HG03064 (cell line): Measurements from ENCODE around the gene STS.
A peak's percentile ranks its signal among the peaks of the same experiment; 100 is the strongest.

Source experiments
- ATAC-seq: cut with Tn5 transposase; IDR thresholded peaks from one replicate; pipeline ENCODE4 v1.9.1; 2021; ENCODE audit warnings: low read depth; ENCODE audit not compliant: unreplicated experiment

The STS gene, protein sequence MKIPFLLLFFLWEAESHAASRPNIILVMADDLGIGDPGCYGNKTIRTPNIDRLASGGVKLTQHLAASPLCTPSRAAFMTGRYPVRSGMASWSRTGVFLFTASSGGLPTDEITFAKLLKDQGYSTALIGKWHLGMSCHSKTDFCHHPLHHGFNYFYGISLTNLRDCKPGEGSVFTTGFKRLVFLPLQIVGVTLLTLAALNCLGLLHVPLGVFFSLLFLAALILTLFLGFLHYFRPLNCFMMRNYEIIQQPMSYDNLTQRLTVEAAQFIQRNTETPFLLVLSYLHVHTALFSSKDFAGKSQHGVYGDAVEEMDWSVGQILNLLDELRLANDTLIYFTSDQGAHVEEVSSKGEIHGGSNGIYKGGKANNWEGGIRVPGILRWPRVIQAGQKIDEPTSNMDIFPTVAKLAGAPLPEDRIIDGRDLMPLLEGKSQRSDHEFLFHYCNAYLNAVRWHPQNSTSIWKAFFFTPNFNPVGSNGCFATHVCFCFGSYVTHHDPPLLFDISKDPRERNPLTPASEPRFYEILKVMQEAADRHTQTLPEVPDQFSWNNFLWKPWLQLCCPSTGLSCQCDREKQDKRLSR

DNA sequence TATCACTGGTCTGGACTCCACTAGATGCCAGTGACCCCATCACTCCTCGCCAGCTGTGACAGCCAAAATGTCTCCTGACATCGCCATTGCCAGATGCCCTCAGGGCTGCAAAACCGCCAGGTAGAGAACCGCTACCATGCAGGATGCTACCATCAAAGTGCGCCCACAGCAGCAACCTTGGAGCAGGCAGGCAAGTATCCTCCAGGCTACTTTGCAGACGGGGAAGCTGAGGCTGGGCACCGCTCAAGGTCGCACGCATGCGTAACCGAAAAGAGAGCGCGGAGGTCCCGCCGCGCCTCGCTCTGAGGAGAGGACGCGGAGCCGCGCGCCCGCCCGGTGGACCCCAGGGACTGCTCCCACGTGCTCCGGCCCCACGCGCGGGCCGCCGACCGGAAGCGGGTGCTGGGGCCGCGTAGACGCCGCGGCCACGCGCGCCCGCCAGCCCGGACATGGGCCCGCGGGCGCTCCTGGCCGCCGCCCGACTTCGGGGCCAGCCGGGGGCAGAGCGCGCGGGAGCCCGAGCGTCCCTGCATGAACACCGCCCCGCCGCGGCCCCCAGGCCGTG is at the start of gene STS:
STS (plus strand) TSS at position 300 of the 565 bp plus-strand sequence. CDS start 105,488 bp downstream, outside the sequence.
- ATAC-seq: peak; percentile 50

DNA sequence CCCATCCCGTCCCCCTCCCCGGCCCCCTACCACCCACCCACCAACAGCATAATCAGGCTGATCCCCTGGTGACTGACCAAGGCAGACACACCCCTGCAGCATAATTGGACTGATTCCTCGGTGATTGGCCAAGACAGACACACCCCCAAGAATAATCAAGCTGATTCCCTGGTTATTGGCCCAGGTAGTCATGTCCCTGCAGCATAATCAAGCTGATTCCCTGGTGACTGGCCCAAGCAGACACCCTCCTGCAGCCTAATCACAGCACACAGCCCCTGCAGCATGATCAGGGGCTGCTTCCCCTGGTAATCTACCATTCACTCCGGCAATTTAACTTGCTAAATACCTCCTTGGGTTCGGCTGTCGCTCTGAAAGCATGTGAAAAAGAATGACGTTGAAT is 47.5 kb upstream of the STS start:
- no peak for ATAC-seq

DNA sequence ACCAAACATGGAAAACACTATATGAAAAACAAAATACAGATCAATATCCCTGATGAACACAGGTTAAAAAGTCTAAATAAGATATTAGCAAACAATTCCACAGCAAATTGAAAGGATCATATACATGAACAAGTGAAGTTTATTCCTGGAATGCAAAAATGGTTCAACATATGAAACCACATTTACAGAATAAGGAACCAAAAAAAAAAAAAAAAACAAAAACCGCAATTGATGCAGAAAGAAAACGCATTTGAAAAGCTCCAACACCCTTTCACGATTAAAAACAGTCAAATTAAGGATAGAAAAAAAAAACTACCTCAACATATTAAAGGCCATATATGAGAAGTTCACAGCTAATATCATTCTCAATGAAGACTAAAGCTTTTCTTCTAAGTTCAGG is 45.4 kb upstream of the STS start:
- no peak for ATAC-seq

DNA sequence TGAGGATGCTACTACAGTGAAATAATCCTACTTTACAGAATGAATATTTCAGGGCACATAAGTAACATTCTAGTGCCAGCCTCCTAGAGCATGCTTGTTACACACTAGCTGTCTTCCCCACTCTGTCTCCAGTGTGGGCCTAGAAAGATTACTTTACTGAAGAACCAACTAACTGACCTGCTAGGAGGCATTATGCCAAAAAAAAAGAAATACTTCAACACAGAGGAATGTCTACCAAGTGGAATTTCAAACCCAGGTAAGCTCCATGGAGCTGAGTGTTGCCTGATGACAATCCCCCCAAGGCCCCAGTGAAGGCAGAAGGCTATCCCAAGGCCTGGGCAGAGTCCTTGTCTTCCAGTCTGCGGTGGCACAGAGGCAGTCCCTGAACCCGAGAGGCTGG is 40.9 kb upstream of the STS start:
- ATAC-seq: no peak

DNA sequence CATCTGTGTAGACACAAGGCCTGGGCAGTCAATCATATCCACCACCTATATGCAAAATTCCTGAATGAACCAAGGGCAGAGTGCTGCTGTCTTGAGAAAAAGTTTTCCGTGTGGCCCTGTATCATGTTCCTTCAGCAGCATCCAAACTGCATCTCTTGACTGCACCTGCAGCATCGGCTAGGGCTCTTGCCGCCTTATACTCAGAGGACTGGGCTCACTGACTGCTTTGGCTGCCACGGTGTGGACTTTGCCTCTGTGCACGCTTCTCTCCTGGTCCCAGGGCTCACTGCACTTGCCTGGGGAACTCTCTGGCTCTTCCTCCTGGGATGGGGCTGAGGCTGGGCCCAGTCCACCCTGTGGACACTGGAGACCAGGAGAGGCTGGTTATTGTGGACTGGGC is 39.5 kb upstream of the STS start:
- no peak for ATAC-seq

DNA sequence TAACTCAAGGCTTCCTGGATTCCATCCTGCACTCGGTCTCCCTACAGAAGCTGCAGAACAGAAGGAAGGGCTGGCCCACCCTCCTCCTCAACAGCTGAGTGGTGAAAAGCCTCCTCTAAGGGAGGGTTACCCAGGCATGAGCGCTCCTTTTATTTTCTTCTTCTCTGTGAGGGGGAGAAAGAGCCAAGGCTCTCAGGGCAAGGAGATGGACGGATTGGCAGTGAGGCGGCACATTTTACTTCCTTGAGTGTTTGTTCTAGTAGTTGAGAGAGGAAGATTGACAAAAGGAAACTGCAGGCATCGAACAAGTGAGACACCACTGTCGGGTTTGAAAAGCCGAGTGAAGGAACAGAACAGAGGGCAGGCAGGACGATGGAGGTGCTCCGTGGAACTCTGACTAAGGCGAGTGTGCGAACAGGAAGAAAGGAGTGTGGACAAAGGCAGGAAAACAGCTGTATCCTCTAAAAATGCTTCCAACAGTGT is 38.4 kb upstream of the STS start:
- no peak for ATAC-seq

DNA sequence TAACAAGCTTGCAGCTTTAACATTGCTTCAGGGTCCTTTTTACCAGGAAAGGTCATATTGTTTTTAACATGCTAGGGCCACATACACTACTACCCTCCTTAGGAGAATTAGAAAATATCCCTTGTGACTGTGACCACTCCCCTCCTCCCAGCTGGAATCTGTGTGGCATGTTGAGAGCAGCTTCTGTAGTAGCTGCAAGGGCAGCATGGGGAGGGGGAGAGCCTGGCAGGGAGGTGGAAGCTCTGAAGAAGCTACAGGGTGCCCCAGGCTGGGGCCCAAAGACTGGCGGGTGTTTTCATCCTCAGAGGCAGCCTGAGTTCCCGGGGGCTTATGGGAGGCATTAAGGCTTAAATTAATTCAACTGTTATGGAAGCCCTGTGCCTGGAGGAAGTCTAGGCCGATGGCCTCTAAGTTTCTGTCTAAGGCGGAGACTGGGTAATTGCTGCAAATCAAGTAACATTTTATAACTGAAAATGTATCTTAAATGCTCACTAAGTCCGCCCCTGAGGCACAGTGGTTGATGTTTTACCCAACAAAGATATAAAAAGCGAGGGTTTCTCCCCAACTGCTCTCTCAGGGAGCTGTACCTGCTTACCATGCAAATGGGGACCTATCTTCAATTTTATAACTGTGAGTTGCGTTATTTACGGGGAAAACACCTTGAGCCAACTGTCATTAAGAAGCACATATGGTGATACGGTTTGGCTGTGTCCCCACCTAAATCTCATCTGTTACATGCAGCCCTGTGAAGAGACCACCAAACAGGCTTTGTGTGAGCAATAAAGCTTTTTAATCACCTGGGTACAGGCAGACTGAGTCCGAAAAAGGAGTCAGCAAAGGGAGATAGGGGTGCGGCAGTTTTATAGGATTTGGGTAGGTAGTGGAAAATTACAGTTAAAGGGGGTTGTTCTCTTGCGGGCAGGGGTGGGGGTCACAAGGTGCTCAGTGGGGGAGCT is 37.4 kb upstream of the STS start:
- ATAC-seq: peak; percentile 60

DNA sequence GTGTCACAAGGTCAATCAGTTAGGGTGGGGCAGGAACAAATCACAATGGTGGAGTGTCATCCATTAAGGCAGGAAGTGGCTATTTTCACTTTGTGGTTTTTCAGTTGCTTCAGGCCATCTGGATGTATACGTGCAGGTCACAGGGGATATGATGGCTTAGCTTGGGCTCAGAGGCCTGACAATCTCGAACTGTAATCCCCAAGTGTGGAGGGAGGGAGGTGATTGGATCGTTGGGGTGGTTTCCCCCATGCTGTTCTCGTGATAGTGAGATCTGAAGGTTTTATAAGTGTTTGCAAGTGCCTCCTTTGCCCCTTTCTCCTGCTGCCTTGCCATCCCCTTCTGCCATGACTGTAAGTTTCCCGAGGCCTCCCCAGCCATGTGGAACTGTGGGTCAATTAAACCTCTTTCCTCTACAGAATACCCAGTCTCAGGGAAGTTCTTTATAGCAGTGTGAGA is 36.7 kb upstream of the STS start:
- peak; percentile 43 for ATAC-seq

DNA sequence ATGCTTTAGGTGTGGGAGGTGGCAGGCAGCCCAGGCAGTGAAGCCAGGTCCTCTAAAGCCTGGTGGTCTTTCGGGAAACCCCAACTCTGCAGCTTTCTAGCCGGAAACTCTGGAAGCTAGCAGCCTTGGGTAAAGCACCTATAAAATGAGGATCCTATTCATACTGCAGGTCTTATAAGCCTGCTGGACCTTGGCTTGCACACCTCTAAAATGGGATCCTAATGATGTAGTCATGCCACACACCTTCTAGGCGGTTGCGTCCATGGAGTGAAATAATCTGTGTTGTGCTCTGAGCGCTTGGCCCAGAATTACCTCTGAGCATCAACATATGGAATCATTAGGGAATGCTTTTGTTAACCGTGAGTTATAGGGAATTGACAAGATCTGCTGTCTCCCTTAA is 36.0 kb upstream of the STS start:
- ATAC-seq: no peak

DNA sequence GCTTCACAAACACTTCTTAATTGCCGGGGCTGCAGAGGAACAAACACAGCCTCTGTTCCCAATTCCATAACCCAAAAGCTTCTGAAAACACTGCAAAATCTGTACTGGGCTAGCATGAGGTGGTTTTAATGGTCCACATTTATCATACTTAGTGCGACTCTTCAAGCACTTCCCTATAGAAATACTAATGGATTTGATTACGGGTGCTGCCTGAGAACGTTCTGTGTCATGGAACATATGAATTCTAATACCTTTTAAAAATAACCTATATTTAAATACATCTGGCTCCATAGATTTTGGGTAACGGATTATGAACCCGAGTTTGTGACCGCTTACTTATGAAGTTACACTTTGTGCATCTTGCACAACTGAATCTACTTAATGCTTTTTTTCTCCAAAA is 35.4 kb upstream of the STS start:
- ATAC-seq: no peak

DNA sequence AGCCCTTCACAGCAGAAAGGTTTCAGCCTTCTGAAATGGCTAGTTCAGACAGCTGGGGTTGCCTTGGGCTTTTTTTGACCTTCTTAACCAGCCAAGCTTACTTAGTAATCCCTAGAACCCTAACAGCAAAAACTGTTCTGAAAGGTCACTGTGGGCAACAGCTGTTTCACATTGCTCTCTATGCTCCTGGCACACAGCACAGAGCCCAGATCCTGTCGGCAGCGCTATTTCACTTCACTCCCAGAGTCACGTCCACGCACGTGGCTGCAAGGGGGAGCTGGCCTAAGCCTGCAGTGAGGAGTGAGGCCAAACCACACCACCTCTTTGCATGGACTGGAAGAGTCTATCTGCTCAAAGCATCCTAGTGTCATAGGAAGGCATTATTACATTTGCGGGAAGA is 32.0 kb upstream of the STS start:
- ATAC-seq: peak; percentile 69

DNA sequence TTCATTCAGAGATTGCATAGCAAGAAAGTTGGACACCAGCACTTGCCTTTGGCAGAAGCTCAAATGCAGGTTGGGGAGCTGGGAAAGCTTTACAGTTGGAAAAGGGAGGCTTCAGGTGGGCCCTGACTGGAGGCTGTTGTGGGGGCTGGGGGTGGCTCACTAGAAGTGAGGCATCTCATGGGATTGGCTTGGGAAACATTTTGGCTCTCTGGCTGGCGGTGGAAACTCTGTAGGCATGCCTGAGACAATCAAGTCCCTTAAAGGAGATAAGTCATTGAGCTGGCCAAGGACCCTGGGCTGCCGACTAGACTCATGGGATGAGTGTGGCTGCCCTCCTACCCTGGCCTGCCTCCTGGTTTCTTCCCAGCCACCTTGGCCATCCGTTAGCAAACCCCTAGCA is 31.4 kb upstream of the STS start:
- no peak for ATAC-seq

DNA sequence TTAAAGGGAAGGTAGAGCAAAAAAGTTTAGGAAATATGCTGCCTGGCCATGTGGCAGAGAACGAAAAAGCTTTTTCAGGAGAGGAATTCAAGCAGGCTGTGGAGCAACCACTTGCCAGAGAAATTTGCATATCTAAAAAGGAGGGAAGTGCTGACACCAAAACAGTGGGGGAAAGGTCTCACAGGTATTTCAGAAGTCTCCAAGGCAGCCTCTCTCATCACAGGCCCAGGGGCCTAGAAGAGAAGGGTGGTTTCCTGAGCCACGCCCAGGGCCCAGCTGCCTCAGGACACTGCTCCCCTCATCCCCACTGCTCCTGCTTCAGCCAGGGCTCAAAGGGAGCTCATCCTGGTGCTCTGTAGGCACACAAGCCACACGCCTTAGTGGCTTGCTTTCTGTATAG is 29.9 kb upstream of the STS start:
- no peak for ATAC-seq

DNA sequence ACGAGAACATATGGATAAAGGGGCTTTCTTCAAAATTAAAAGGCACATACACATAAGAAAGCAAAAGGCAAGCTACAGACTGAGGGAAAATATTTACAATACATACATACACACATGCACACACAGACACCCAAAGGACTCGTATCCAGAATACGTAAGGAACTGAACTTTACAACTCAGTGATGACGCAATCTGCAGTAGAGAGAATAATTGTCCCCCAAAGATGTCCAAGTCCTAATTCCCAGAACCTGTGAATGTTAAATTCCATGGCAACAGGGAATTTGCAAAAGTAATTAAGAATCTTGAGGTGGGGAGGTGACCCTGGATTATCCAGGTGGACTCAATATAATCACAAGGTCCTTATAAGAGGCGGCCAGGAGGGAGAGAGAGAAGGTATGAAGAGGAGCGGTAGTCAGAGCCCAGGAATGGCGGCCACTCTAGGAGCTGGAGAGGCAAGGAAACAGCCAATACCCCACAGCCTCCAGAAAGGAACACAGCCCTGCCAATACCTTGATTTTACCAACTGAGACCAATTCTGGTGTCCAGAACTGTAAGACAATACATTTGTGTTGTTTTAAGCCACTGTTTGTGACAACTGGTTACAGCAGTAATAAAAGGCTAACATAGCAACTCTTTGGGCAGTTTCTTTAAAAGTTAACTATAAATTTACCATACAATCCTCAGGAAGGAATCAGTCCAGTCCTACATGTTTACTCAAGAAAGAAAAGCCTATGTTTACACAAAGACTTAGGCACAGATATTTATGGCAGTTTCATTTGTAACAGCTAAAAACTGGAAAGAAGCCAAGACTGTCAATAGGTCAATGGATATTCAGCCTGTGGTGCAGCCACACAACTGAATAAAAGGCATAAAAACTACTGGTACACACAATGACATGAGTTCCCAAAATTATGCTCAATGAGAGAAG is 27.3 kb upstream of the STS start:
- ATAC-seq: no peak

DNA sequence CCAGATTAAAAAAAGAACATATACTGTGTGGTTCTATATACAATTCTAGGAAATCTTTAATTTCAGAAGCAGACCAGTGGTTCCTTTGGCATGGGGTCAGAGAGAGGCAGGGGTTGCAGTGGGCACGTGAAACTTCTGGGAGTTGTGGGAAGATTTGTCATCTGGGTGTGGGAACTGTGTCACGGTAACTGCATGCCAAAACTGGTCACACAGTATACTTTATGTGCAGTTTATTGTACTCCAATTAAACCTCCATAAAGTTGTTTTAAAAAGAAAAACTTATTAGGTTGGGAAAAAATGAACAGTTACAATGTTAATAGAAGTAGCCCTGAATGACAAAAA is 26.7 kb upstream of the STS start:
- ATAC-seq: no peak

DNA sequence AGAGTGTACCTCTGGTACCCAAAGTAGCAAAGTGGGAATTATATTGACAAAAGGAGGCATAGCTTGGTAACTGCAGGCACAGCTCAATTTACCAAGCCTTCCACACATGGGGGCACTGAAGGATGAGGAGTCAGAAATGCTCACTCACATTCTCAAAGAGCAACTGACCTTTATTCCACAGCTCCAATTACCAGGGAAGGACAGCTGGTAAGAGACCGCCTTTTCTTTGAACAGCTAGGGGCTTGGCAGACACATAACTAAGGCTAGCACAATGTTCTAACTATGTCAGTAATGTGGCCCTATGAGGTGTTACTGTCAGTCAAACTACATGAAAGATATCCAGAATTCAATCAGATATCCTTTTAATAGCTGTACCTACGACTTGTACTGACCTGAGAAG is 20.5 kb upstream of the STS start:
- ATAC-seq: no peak

DNA sequence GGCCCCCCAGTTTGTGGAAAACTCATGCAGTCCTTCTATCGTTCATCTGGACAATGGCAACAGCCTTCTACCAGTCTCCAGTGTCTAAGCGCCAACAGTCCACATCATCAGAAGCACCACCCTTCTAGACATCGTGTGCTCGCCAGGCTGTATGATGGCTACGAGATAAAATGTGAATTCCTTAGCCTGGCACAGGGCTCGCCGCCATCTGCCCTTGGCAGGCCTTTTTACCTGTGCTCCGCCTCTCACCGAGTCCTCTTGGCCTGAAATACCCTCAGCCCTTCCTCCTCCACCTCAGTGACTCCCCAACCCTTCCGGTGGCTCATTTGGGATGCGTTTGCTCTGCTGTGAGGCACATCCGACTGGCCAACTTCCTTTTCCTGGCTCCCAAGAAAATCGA is 15.9 kb upstream of the STS start:
- no peak for ATAC-seq

DNA sequence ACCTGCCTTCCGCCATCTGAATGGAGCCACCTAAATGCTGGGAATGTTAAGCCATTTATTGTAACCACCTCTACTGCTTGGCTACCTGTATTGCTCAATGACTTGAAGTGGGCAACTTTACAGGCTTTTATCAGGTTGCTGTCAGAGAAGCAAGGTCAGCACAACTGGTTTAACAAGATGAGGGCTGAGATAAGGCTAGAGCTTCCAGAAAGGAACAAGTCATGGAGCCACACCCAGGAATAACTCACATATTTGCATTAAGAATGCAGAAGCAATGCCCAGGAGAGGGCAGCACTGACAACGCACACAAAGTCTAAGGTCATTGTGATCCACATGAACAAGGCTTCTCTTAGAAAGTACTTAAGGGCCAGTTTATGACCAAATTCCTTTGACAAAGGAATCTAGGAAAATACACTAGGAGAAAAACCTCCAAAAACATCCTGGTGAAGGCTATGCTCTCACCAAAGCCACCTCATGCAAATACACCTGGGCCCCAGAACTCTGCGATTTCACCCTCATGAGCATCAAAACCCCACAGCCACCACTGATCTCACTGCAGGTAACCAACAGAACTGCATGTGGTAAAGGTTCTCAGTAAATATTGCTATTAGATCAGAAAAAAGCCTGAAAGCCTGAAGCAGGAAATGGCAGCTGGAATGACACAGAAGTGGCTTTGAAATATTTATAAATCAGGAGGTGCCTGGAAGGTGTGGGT is 15.0 kb upstream of the STS start:
- peak; percentile 67 for ATAC-seq

DNA sequence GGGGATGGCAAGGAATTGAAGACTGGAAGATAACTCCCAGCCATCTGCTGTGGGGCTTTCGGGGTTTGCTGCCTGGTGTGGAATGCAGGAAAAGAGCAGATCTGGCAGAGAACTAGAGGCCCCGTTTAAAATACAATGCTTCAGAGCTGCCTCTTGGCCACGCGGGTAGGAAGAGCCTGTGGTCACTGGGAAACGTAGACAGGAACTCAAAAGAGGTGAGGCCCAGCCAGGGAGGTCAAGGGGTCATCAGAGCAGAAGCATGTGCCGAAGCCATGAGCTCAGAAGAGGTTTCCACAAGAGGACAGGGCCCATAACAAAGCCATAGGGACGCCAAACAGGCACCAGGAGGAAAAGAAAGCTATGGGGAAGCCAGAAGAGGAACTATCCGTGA is 14.5 kb upstream of the STS start:
- ATAC-seq: no peak
